ENCODE measurements around the gene SNX13.

SNX13 gene

GRCh38 chr7:17830206-17830605 lies 110.1 kb downstream of the SNX13 start:
- Histone ChIP-seq H3K4me2 (ENCODE audit: low read length) (no peak overlapping the region), H3K9ac (ENCODE audit: low read length) (no peak overlapping the region), H3K18ac (ENCODE audit: low read length) (no peak overlapping the region), H2BK5ac (ENCODE audit: low read depth, low read length, poor library complexity) (no peak overlapping the region), H3K23ac (ENCODE audit: low read length) (no peak overlapping the region), H2AK5ac (ENCODE audit: low read length) (no peak overlapping the region), H3K79me1 (ENCODE audit: low read length) (no peaks in the 10 kb centered on the region), H3K4ac (ENCODE audit: low read depth, low read length) (no peak overlapping the region), H3K36me3 (ENCODE audit: control insufficient read depth in 1 of 2, insufficient read depth in 2 of 2, low read length in 2 of 2) (no peaks in the 10 kb centered on the region), H3K4me1 (ENCODE audit: control insufficient read depth in 1 of 2, insufficient read depth in 2 of 2, low read length in 2 of 2) (no peaks in the 10 kb centered on the region), H3K27ac (ENCODE audit: low read depth, low read length) (no peak overlapping the region), H4K12ac (ENCODE audit: low read depth, low read length) (no peak overlapping the region), H2BK12ac (ENCODE audit: low read length) (no peak overlapping the region), H4K8ac (ENCODE audit: low read depth, low read length) (no peak overlapping the region), H3K14ac (ENCODE audit: low read length) (no peak overlapping the region), H3K27me3 (ENCODE audit: insufficient read depth, low read length) (no peaks in the 10 kb centered on the region), H2BK120ac (ENCODE audit: insufficient read depth, low read length, poor library complexity) (no peak overlapping the region), H3K79me2 (ENCODE audit: control insufficient read depth, insufficient read depth, low read length, poor library complexity) (no peaks in the 10 kb centered on the region), H3K9me3 (ENCODE audit: insufficient read depth, low read depth, low read length) (no peaks in the 10 kb centered on the region), H3K4me3 (ENCODE audit: low read depth, low read length) (no peak overlapping the region), H2AFZ (ENCODE audit: insufficient read depth, low read length, poor library complexity) (no peak overlapping the region), H4K91ac (ENCODE audit: low read depth, low read length) (no peak overlapping the region)
- WGBS (ENCODE audit: extremely low coverage, insufficient coverage, insufficient read length): no CpG with 5 or more reads among the region's 1 CpG
- peak in 1 of 2 donors; percentile 29 for DNase-seq

GRCh38 chr7:17829001-17829400 lies 111.3 kb downstream of the SNX13 start:
- H3K23ac ChIP-seq (ENCODE audit: low read length): no peak overlapping the region
- H3K27ac ChIP-seq (ENCODE audit: low read depth, low read length): no peak overlapping the region
- H2BK120ac ChIP-seq (ENCODE audit: insufficient read depth, low read length, poor library complexity): no peak overlapping the region
- H3K36me3 ChIP-seq (ENCODE audit: control insufficient read depth in 1 of 2, insufficient read depth in 2 of 2, low read length in 2 of 2): peaks cover 0 to 2% of the 10 kb centered on the region in 2 experiments
- no peak overlapping the region for H2AFZ ChIP-seq (ENCODE audit: insufficient read depth, low read length, poor library complexity)
- DNase-seq: peak; percentile 20 to 73
- no peaks in the 10 kb centered on the region for H3K4me1 ChIP-seq (ENCODE audit: control insufficient read depth in 1 of 2, insufficient read depth in 2 of 2, low read length in 2 of 2)
- H3K9ac ChIP-seq (ENCODE audit: low read length): no peak overlapping the region
- no peak overlapping the region for H3K4ac ChIP-seq (ENCODE audit: low read depth, low read length)
- no peaks in the 10 kb centered on the region for H3K79me2 ChIP-seq (ENCODE audit: control insufficient read depth, insufficient read depth, low read length, poor library complexity)
- H3K4me3 ChIP-seq (ENCODE audit: low read depth, low read length): no peak overlapping the region
- no peak overlapping the region for H4K12ac ChIP-seq (ENCODE audit: low read depth, low read length)
- H2AK5ac ChIP-seq (ENCODE audit: low read length): no peak overlapping the region
- WGBS (ENCODE audit: extremely low coverage, insufficient coverage, insufficient read length): no CpG with 5 or more reads among the region's 3 CpGs
- H3K79me1 ChIP-seq (ENCODE audit: low read length): no peaks in the 10 kb centered on the region
- H3K27me3 ChIP-seq (ENCODE audit: insufficient read depth, low read length): no peaks in the 10 kb centered on the region
- no peak overlapping the region for H4K8ac ChIP-seq (ENCODE audit: low read depth, low read length)
- H3K14ac ChIP-seq (ENCODE audit: low read length): no peak overlapping the region
- no peak overlapping the region for H4K91ac ChIP-seq (ENCODE audit: low read depth, low read length)
- H2BK5ac ChIP-seq (ENCODE audit: low read depth, low read length, poor library complexity): no peak overlapping the region
- H3K9me3 ChIP-seq (ENCODE audit: insufficient read depth, low read depth, low read length): no peaks in the 10 kb centered on the region
- H3K18ac ChIP-seq (ENCODE audit: low read length): no peak overlapping the region
- H2BK12ac ChIP-seq (ENCODE audit: low read length): no peak overlapping the region
- H3K4me2 ChIP-seq (ENCODE audit: low read length): no peak overlapping the region

DNA sequence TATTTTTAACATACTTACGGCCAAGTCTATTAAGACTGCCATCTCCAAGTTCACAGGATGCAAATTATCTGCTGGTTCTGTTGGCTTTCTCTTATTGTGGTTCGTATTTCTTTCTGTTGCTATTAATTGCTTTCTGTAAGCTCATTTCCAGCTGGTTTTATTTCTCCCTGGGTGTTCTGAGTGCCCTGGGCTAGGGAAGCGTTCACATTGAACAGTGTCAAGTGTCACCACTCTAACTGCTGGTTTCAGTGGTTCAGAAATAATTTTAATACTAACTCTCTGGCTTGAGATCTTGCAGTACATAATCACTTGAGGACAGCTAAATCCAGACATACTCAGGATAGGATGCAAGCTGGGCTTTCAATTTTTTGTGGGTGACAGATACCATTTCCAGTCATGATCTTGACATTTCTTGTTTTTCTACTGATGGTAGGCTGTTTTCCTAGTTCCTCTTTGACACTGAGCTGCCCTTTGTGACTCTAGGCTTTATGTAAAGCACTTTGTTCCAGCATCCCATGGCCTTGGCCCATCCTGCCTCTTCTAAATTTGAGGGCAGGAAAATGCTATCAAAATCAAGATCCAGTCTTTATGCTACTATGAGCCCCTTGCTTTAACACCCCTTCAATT lies 117.6 kb downstream of the SNX13 start:
- no peak overlapping the region for H2AFZ ChIP-seq (ENCODE audit: insufficient read depth, low read length, poor library complexity)
- H4K91ac ChIP-seq (ENCODE audit: low read depth, low read length): no peak overlapping the region
- no peak overlapping the region for H3K4me3 ChIP-seq (ENCODE audit: low read depth, low read length)
- H3K27ac ChIP-seq (ENCODE audit: low read depth, low read length): no peak overlapping the region
- H3K9ac ChIP-seq (ENCODE audit: low read length): no peak overlapping the region
- H3K14ac ChIP-seq (ENCODE audit: low read length): no peak overlapping the region
- H3K23ac ChIP-seq (ENCODE audit: low read length): no peak overlapping the region
- H3K4me2 ChIP-seq (ENCODE audit: low read length): no peak overlapping the region
- no peak overlapping the region for H3K4ac ChIP-seq (ENCODE audit: low read depth, low read length)
- no peaks in the 10 kb centered on the region for H3K27me3 ChIP-seq (ENCODE audit: insufficient read depth, low read length)
- no peak overlapping the region for H3K18ac ChIP-seq (ENCODE audit: low read length)
- no peak overlapping the region for H2BK5ac ChIP-seq (ENCODE audit: low read depth, low read length, poor library complexity)
- H2AK5ac ChIP-seq (ENCODE audit: low read length): no peak overlapping the region
- no peaks in the 10 kb centered on the region for H3K9me3 ChIP-seq (ENCODE audit: insufficient read depth, low read depth, low read length)
- no peak for DNase-seq
- no peak overlapping the region for H2BK12ac ChIP-seq (ENCODE audit: low read length)
- no CpG with 5 or more reads among the region's 3 CpGs for WGBS (ENCODE audit: extremely low coverage, insufficient coverage, insufficient read length)
- H4K12ac ChIP-seq (ENCODE audit: low read depth, low read length): no peak overlapping the region
- no peaks in the 10 kb centered on the region for H3K79me1 ChIP-seq (ENCODE audit: low read length)
- H3K79me2 ChIP-seq (ENCODE audit: control insufficient read depth, insufficient read depth, low read length, poor library complexity): no peaks in the 10 kb centered on the region
- H3K4me1 ChIP-seq (ENCODE audit: control insufficient read depth in 1 of 2, insufficient read depth in 2 of 2, low read length in 2 of 2): no peaks in the 10 kb centered on the region
- H2BK120ac ChIP-seq (ENCODE audit: insufficient read depth, low read length, poor library complexity): no peak overlapping the region
- H4K8ac ChIP-seq (ENCODE audit: low read depth, low read length): no peak overlapping the region
- peaks cover 0 to 4% of the 10 kb centered on the region in 2 experiments for H3K36me3 ChIP-seq (ENCODE audit: control insufficient read depth in 1 of 2, insufficient read depth in 2 of 2, low read length in 2 of 2)

GRCh38 chr7:17816903-17817302 lies 123.4 kb downstream of the SNX13 start:
- Histone ChIP-seq H2AFZ (ENCODE audit: insufficient read depth, low read length, poor library complexity) (no peak overlapping the region), H3K4me3 (ENCODE audit: low read depth, low read length) (no peak overlapping the region), H3K4me1 (ENCODE audit: control insufficient read depth in 1 of 2, insufficient read depth in 2 of 2, low read length in 2 of 2) (no peaks in the 10 kb centered on the region), H3K9me3 (ENCODE audit: insufficient read depth, low read depth, low read length) (no peaks in the 10 kb centered on the region), H4K12ac (ENCODE audit: low read depth, low read length) (no peak overlapping the region), H3K79me2 (ENCODE audit: control insufficient read depth, insufficient read depth, low read length, poor library complexity) (no peaks in the 10 kb centered on the region), H3K27me3 (ENCODE audit: insufficient read depth, low read length) (no peaks in the 10 kb centered on the region), H3K23ac (ENCODE audit: low read length) (no peak overlapping the region), H3K4me2 (ENCODE audit: low read length) (no peak overlapping the region), H4K91ac (ENCODE audit: low read depth, low read length) (no peak overlapping the region), H3K14ac (ENCODE audit: low read length) (no peak overlapping the region), H4K8ac (ENCODE audit: low read depth, low read length) (no peak overlapping the region), H2BK120ac (ENCODE audit: insufficient read depth, low read length, poor library complexity) (no peak overlapping the region), H3K27ac (ENCODE audit: low read depth, low read length) (no peak overlapping the region), H3K18ac (ENCODE audit: low read length) (no peak overlapping the region), H3K9ac (ENCODE audit: low read length) (no peak overlapping the region), H3K36me3 (ENCODE audit: control insufficient read depth in 1 of 2, insufficient read depth in 2 of 2, low read length in 2 of 2) (peaks cover 3 to 6% of the 10 kb centered on the region in 2 experiments), H2BK5ac (ENCODE audit: low read depth, low read length, poor library complexity) (no peak overlapping the region), H3K4ac (ENCODE audit: low read depth, low read length) (no peak overlapping the region), H2AK5ac (ENCODE audit: low read length) (no peak overlapping the region), H2BK12ac (ENCODE audit: low read length) (no peak overlapping the region), H3K79me1 (ENCODE audit: low read length) (no peaks in the 10 kb centered on the region)
- WGBS (ENCODE audit: extremely low coverage, insufficient coverage, insufficient read length): no CpG with 5 or more reads among the region's 3 CpGs
- no peak for DNase-seq

Measured in trophoblast cell (in vitro differentiated cells and primary cell).